Endodermal cell (in vitro differentiated cells): ENCODE results near the gene GPM6B. TPM values are rescaled to one million over a fixed set of nuclear protein-coding genes. Genes with fewer than 3 reads are reported as not detected.

ENCODE experiments used
- DNase-seq: peaks from one replicate; pipeline ENCODE4 v3.0.0-alpha.2; 2017
- H3K27ac ChIP-seq: 2 replicates; pipeline ENCODE4 v1.5.1; 2013; ENCODE audit warnings: mild to moderate bottlenecking, low read depth, low read length, moderate library complexity
- H3K27me3 ChIP-seq: 2 replicates; pipeline ENCODE4 v1.6.1; 2013; ENCODE audit warnings: mild to moderate bottlenecking, low read length, moderate library complexity; ENCODE audit not compliant: insufficient read depth, control insufficient read depth, poor library complexity, severe bottlenecking
- H3K36me3 ChIP-seq: 2 replicates; pipeline ENCODE4 v1.7.0; 2013; ENCODE audit warnings: mild to moderate bottlenecking, low read length, moderate library complexity; ENCODE audit not compliant: control insufficient read depth, insufficient read depth
- H3K4me1 ChIP-seq: one replicate; pipeline ENCODE4 v1.7.0; 2013; ENCODE audit warnings: low read length; ENCODE audit not compliant: control insufficient read depth, insufficient read depth
- H3K4me3 ChIP-seq: 2 replicates; pipeline ENCODE4 v1.5.1; 2013; ENCODE audit warnings: mild to moderate bottlenecking, low read length, moderate library complexity
- H3K9ac ChIP-seq: 2 replicates; pipeline ENCODE4 v1.6.1; 2013; ENCODE audit warnings: mild to moderate bottlenecking, low read length, moderate library complexity; ENCODE audit not compliant: poor library complexity, severe bottlenecking; ENCODE audit errors: extremely low read depth
- H3K9me3 ChIP-seq: 2 replicates; pipeline ENCODE4 v1.6.1; 2013; ENCODE audit warnings: mild to moderate bottlenecking, low read length, moderate library complexity; ENCODE audit not compliant: control insufficient read depth
- H3K27ac Mint-ChIP-seq: 2 replicates; pipeline ENCODE4 v1.8.0; 2020; ENCODE audit warnings: mixed read lengths
- H3K27me3 Mint-ChIP-seq: 2 replicates; pipeline ENCODE4 v1.8.0; 2021; ENCODE audit warnings: mild to moderate bottlenecking, mixed read lengths; ENCODE audit not compliant: insufficient read depth
- H3K36me3 Mint-ChIP-seq: 2 replicates; pipeline ENCODE4 v1.8.0; 2020; ENCODE audit warnings: low read depth, mixed read lengths
- H3K4me1 Mint-ChIP-seq: 2 replicates; pipeline ENCODE4 v1.8.0; 2020; ENCODE audit warnings: mixed read lengths
- H3K4me3 Mint-ChIP-seq: 2 replicates; pipeline ENCODE4 v1.8.0; 2020; ENCODE audit warnings: mild to moderate bottlenecking, moderate library complexity, mixed read lengths
- H3K9me3 Mint-ChIP-seq: 2 replicates; pipeline ENCODE4 v1.8.0; 2020; ENCODE audit warnings: mild to moderate bottlenecking, mixed read lengths
- WGBS, 2 experiments: methylation state at CpG; one replicate each; pipeline versions ENCODE4 v1.1.5 to v1.1.7; 2013; ENCODE audit warnings: missing lambda C conversion rate in 2 of 2, mixed read lengths in 1 of 2; ENCODE audit not compliant: insufficient coverage in 1 of 2, insufficient read length in 1 of 2; 5-methylcytosine and 5-hydroxymethylcytosine counted together
- total RNA-seq, 2 donors: library from RNA; stranded (reverse); fragmentation: NEBNext Ultra II Directional in 1 of 2; extraction: Animal tissue kit (Norgen Biotek cat#: 25700) in 1 of 2; gene quantifications; 2 replicates in 1 of 2; 3 replicates in 1 of 2; pipeline ENCODE4 v1.2.1, GENCODE V29; 2021
- TF ChIP-seq, protein P1 (sequence below): fragments of 200-600 bp; sonication (generic); conservative IDR thresholded peaks from 2 replicates; pipeline ENCODE4 v1.5.0; 2021; ENCODE audit warnings: antibody characterized with exemption, mild to moderate bottlenecking

GPM6B gene
- total RNA-seq, 2 donors from 2014 or later = 26.2 to 61.1 TPM

DNA sequence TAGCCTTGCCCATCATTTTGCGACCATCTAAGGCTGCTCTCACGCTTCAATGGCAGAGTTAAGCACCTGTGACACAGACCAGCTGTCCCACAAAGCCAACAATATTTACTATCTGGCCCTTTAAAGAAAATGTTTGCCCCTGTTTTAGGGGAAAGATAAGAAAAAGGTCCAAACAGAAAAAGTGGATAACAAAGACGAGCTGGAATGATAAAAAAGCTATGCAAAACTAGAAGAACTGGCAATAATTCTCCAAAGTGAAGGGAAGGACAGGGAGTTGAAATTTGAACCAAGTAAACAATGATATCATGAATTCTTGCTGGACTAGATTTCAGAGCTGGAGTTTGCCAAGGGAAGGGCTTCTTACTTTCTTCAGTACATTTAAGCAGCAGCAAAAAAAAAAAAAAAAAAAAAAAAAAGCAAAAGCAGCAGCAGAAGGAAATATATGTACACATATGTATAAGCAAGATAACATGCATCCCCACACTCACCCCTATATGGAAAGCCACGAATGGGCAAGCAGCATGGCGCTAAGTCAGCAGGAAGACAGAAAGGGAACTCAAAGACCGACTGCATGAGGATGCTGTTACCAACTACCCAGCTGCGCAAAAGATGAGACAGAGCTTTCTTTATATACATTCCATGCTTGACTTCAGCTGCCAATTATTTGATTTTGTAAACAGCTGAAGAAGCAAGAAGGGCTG lies 94.9 kb downstream of the GPM6B start:
- 88 to 89% methylated on average over 1 to 7 of the region's 7 CpGs for WGBS, 2 experiments
- no peak overlapping the region for H3K9ac ChIP-seq
- H3K27me3 ChIP-seq = no peaks in the 10 kb centered on the region
- peaks cover 14% of the 10 kb centered on the region for H3K36me3 ChIP-seq
- Mint-ChIP-seq H3K4me3 (no peak overlapping the region), H3K27ac (no peak overlapping the region), H3K36me3 (peaks cover 29% of the 10 kb centered on the region), H3K4me1 (no peaks in the 10 kb centered on the region), H3K9me3 (peaks cover 66% of the 10 kb centered on the region), H3K27me3 (no peaks in the 10 kb centered on the region)
- H3K9me3 ChIP-seq = no peaks in the 10 kb centered on the region
- no peak overlapping the region for H3K4me3 ChIP-seq
- H3K4me1 ChIP-seq = no peaks in the 10 kb centered on the region
- DNase-seq = no peak
- no peak overlapping the region for H3K27ac ChIP-seq
- TF ChIP-seq, protein P1, sequence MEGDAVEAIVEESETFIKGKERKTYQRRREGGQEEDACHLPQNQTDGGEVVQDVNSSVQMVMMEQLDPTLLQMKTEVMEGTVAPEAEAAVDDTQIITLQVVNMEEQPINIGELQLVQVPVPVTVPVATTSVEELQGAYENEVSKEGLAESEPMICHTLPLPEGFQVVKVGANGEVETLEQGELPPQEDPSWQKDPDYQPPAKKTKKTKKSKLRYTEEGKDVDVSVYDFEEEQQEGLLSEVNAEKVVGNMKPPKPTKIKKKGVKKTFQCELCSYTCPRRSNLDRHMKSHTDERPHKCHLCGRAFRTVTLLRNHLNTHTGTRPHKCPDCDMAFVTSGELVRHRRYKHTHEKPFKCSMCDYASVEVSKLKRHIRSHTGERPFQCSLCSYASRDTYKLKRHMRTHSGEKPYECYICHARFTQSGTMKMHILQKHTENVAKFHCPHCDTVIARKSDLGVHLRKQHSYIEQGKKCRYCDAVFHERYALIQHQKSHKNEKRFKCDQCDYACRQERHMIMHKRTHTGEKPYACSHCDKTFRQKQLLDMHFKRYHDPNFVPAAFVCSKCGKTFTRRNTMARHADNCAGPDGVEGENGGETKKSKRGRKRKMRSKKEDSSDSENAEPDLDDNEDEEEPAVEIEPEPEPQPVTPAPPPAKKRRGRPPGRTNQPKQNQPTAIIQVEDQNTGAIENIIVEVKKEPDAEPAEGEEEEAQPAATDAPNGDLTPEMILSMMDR = no peak

DNA sequence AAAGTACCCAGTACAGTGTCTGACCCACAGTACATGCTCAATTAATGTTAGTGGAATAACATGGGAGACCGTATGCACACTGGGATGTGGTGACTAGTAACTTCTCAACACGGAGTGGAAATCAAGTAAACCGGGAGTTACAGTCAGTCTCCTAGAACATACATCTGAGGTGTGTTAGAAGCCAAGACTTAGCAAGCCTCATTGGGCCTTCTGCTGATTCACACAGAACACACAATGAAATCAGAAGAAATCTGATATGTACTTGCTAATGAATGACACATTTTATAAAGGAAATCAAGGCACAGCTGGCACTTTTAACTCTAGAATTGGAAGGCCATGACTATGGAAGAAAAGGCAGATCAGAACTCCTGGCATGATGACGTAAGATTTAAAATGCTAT lies 95.5 kb downstream of the GPM6B start:
- Histone ChIP-seq H3K9ac (no peak overlapping the region), H3K4me1 (no peaks in the 10 kb centered on the region), H3K27ac (no peak overlapping the region), H3K27me3 (no peaks in the 10 kb centered on the region), H3K9me3 (no peaks in the 10 kb centered on the region), H3K4me3 (no peak overlapping the region), H3K36me3 (peaks cover 17% of the 10 kb centered on the region)
- TF ChIP-seq, protein P1 = no peak
- H3K27me3 Mint-ChIP-seq = no peaks in the 10 kb centered on the region
- DNase-seq = no peak
- H3K9me3 Mint-ChIP-seq = peaks cover 63% of the 10 kb centered on the region
- H3K27ac Mint-ChIP-seq = no peak overlapping the region
- H3K4me1 Mint-ChIP-seq = no peaks in the 10 kb centered on the region
- H3K36me3 Mint-ChIP-seq = peaks cover 31% of the 10 kb centered on the region
- 80 to 91% methylated on average over 1 to 4 of the region's 4 CpGs for WGBS, 2 experiments
- H3K4me3 Mint-ChIP-seq = no peak overlapping the region

Other genes with a start within 250 kb of the GPM6B start
- gene EGFL6, start 247.5 kb downstream of the GPM6B start, total RNA-seq = not detected
- 1 to 10 TPM; 1.8 to 3.6 TPM for gene TCEANC, start 164.0 kb downstream of the GPM6B start, total RNA-seq
- gene RAB9A, start 128.0 kb downstream of the GPM6B start, total RNA-seq = 10 to 100 TPM; 22.3 to 28.0 TPM
- 10 to 100 TPM; 12.8 to 14.7 TPM for gene TRAPPC2, start 82.5 kb downstream of the GPM6B start, total RNA-seq
- 10 to 100 TPM; 25.9 to 29.7 TPM for gene OFD1, start 82.3 kb downstream of the GPM6B start, total RNA-seq
- 10 to 100 TPM; 18.2 to 23.6 TPM for gene GEMIN8, start 212.8 kb upstream of the GPM6B start, total RNA-seq